Spleen (tissue), 11 donors: ENCODE measurements around the gene LRTM2. TPM values are rescaled to one million over a fixed set of nuclear protein-coding genes. Genes with fewer than 3 reads are reported as not detected.

Source experiments
- DNase-seq: peaks from one replicate; pipeline ENCODE4 v3.0.0-alpha.2; 2020
- H3K27ac ChIP-seq, 8 donors: fragments of 200-600 bp; sonication (generic) in 7 of 8; 1 replicate in 4 of 8; 2 replicates in 4 of 8; pipeline versions ENCODE4 v1.5.0 to v1.8.0; 2016 to 2021; ENCODE audit warnings: inconsistent platforms in 4 of 8, mild to moderate bottlenecking in 4 of 8, moderate library complexity in 1 of 8
- H3K27me3 ChIP-seq, 7 donors: fragments of 200-600 bp; sonication (generic) in 6 of 7; replicated peaks in 1 of 7; 1 replicate in 4 of 7; 2 replicates in 3 of 7; pipeline versions ENCODE4 v1.5.0 to v1.8.0; 2016 to 2021; ENCODE audit warnings: inconsistent platforms in 3 of 7, mild to moderate bottlenecking in 1 of 7
- H3K36me3 ChIP-seq, 6 donors: fragments of 200-600 bp; sonication (generic) in 5 of 6; 1 replicate in 4 of 6; 2 replicates in 2 of 6; pipeline versions ENCODE4 v1.5.0 to v1.8.0; 2016 to 2021; ENCODE audit warnings: inconsistent platforms in 2 of 6
- H3K4me1 ChIP-seq, 6 donors: fragments of 200-600 bp; sonication (generic) in 5 of 6; 1 replicate in 3 of 6; 2 replicates in 3 of 6; pipeline versions ENCODE4 v1.5.0 to v1.8.0; 2016 to 2021; ENCODE audit warnings: inconsistent platforms in 3 of 6
- H3K4me3 ChIP-seq, 8 donors: fragments of 200-600 bp; sonication (generic) in 7 of 8; 1 replicate in 4 of 8; 2 replicates in 4 of 8; pipeline versions ENCODE4 v1.5.0 to v1.8.0; 2016 to 2021; ENCODE audit warnings: inconsistent platforms in 4 of 8, mild to moderate bottlenecking in 4 of 8, moderate library complexity in 2 of 8
- H3K9me3 ChIP-seq, 8 donors: fragments of 200-600 bp; sonication (generic) in 7 of 8; 1 replicate in 4 of 8; 2 replicates in 4 of 8; pipeline versions ENCODE4 v1.5.0 to v1.8.0; 2016 to 2021; ENCODE audit warnings: inconsistent platforms in 4 of 8
- CTCF ChIP-seq, 11 experiments: fragments of 200-600 bp in 7 of 11; fragments of 450-650 bp in 4 of 11; sonication (generic) in 4 of 11; IDR thresholded peaks in 8 of 11; conservative IDR thresholded peaks in 3 of 11; 1 replicate in 7 of 11; 2 replicates in 4 of 11; pipeline versions ENCODE4 v1.4.0 to v1.8.0; 2016 to 2021; ENCODE audit warnings: antibody characterized with exemption in 11 of 11, inconsistent platforms in 4 of 11, mild to moderate bottlenecking in 1 of 11
- POLR2A ChIP-seq, 3 donors: fragments of 450-650 bp; IDR thresholded peaks; one replicate each; pipeline ENCODE4 v1.5.1; 2017; ENCODE audit warnings: antibody characterized with exemption in 3 of 3, mild to moderate bottlenecking in 1 of 3
- POLR2AphosphoS5 ChIP-seq, 3 donors: sonication (generic); formaldehyde crosslinking; IDR thresholded peaks; one replicate each; pipeline ENCODE4 v1.5.1; 2017; ENCODE audit warnings: antibody characterized with exemption in 3 of 3
- WGBS, 5 donors: extraction: QIAGEN DNeasy Blood & Tissue Kit in 3 of 5; methylation state at CpG; one replicate each; pipeline versions ENCODE4 v1.1.5 to v1.1.7; 2013 to 2018; 5-methylcytosine and 5-hydroxymethylcytosine counted together
- intact Hi-C: fragments of 100-400 bp; cut with DNase I; formaldehyde crosslinking; loops from one replicate; pipeline ENCODE4 v1.15.0; 2023; ENCODE audit warnings: low total_unique reads
- polyA plus RNA-seq, 3 donors: library from polyadenylated mRNA; stranded (reverse); fragments of 200-250 nt; gene quantifications; one replicate each; pipeline ENCODE4 v1.2.1, GENCODE V29; 2013
- total RNA-seq, 7 donors: library from RNA; depleted of rRNA in 3 of 7; stranded (reverse); fragments of >200 nt in 3 of 7; fragmentation: NEBNext Ultra II Directional in 4 of 7; extraction: Animal tissue kit (Norgen Biotek cat#: 25700) in 4 of 7; gene quantifications; one replicate each; pipeline versions ENCODE4 v1.1.0 to v1.2.1, GENCODE V29; 2016 to 2021
- donor health status: healthy with polysubstance abuse.
- donor health status: DM: no; HTN: no; CAD: no; lungs with moderate emphysema.
- donor health status: DM: no; HTN: no; CAD: no.
- donor health status: Bipolar disorder and iron deficiency.
- donor health status: healthy.
- donor health status: DM: no; HTN: no; CAD: no.
- donor health status: DM: yes; HTN: yes; CAD: no.

LRTM2 gene
- total and polyA plus RNA-seq, 10 donors: 0.12 TPM; not detected in 9

GRCh38 chr12:1872448-1872847 is 52.1 kb downstream of the LRTM2 start:
- H3K9me3 ChIP-seq: peaks cover 0 to 8% (median 0%) of the 10 kb centered on the region in 8 donors
- no peaks in the 10 kb centered on the region for H3K36me3 ChIP-seq
- peaks cover 0 to 30% (median 3%) of the 10 kb centered on the region in 7 donors for H3K27me3 ChIP-seq
- WGBS, 5 donors: 89 to 94% (median 91%) methylated on average over 7 of the region's 7 CpGs
- H3K27ac ChIP-seq: no peak overlapping the region
- intact Hi-C loops: no loop called here
- no peak for TF ChIP-seq POLR2A (IDR thresholded peaks at IDR 0.05)
- no peak for DNase-seq
- no peak overlapping the region for H3K4me3 ChIP-seq
- no peaks in the 10 kb centered on the region for H3K4me1 ChIP-seq

GRCh38 chr12:1873531-1874510 is 53.5 kb downstream of the LRTM2 start:
- TF ChIP-seq POLR2A (IDR thresholded peaks at IDR 0.05) (no peak), POLR2AphosphoS5 (IDR thresholded peaks at IDR 0.05) (no peak), CTCF (IDR thresholded peaks at IDR 0.05 in 8 of 11, conservative IDR thresholded peaks at IDR 0.05 in 3 of 11) (no peak)
- intact Hi-C loops: no loop called here
- DNase-seq: no peak
- H3K27ac ChIP-seq: no peak overlapping the region
- no peaks in the 10 kb centered on the region for H3K4me1 ChIP-seq
- H3K27me3 ChIP-seq: peaks cover 0 to 30% (median 0%) of the 10 kb centered on the region in 7 donors
- no peaks in the 10 kb centered on the region for H3K9me3 ChIP-seq
- H3K4me3 ChIP-seq: no peak overlapping the region
- no peaks in the 10 kb centered on the region for H3K36me3 ChIP-seq
- WGBS, 5 donors: 64 to 84% (median 77%) methylated on average over 5 of the region's 5 CpGs

- H3K4me1 ChIP-seq: no peaks in the 10 kb centered on the region
- TF ChIP-seq POLR2AphosphoS5 (IDR thresholded peaks at IDR 0.05) (no peak), CTCF (IDR thresholded peaks at IDR 0.05 in 8 of 11, conservative IDR thresholded peaks at IDR 0.05 in 3 of 11) (no peak), POLR2A (IDR thresholded peaks at IDR 0.05) (no peak)
- whole genome bisulfite sequencing, 5 donors: 67 to 95% (median 78%) methylated on average over 4 to 6 of the region's 6 CpGs
- H3K27ac ChIP-seq: no peak overlapping the region
- H3K27me3 ChIP-seq: peaks cover 0 to 44% (median 0%) of the 10 kb centered on the region in 7 donors
- no peak overlapping the region for H3K4me3 ChIP-seq
- intact Hi-C loops: no loop called here
- no peaks in the 10 kb centered on the region for H3K36me3 ChIP-seq
- DNase-seq: no peak
- H3K9me3 ChIP-seq: no peaks in the 10 kb centered on the region
Observed at GRCh38 chr12:1875608-1876007, 55.2 kb downstream of the LRTM2 start.

GRCh38 chr12:1876086-1876485 is 55.7 kb downstream of the LRTM2 start:
- Histone ChIP-seq H3K27ac (no peak overlapping the region), H3K4me1 (no peaks in the 10 kb centered on the region), H3K9me3 (no peaks in the 10 kb centered on the region), H3K27me3 (peaks cover 0 to 47% (median 0%) of the 10 kb centered on the region in 7 donors), H3K36me3 (no peaks in the 10 kb centered on the region), H3K4me3 (no peak overlapping the region)
- WGBS, 5 donors: 74 to 91% (median 84%) methylated on average over 3 of the region's 3 CpGs
- no peak for TF ChIP-seq CTCF (IDR thresholded peaks at IDR 0.05 in 8 of 11, conservative IDR thresholded peaks at IDR 0.05 in 3 of 11)
- TF ChIP-seq POLR2A (IDR thresholded peaks at IDR 0.05): no peak
- TF ChIP-seq POLR2AphosphoS5 (IDR thresholded peaks at IDR 0.05): no peak
- intact Hi-C loops: no loop called here
- DNase-seq: no peak
